OCI-LY1 (cell line): Measurements from ENCODE around the gene NELL1.

Experiments
- CTCF ChIP-seq: fragments of 200-600 bp; sonication (generic), shearing (Covaris generic); IDR thresholded peaks from 2 replicates; pipeline ENCODE4 v1.5.1; 2017; ENCODE audit warnings: mild to moderate bottlenecking, antibody characterized with exemption, low read length, moderate library complexity, mixed read lengths
- EZH2 ChIP-seq: fragments of 200-600 bp; sonication (generic), shearing (Covaris generic); IDR thresholded peaks from 2 replicates; pipeline ENCODE4 v1.8.0; 2017; ENCODE audit warnings: borderline replicate concordance, mixed run types, mild to moderate bottlenecking, antibody characterized with exemption, low read length, moderate library complexity, mixed read lengths

- no peak for TF ChIP-seq CTCF
- no peak for TF ChIP-seq EZH2
Measured at GRCh38 chr11:21572210-21572609, 902.8 kb downstream of the NELL1 start.
